ENCODE results near the gene HSD17B4.
"Not testable (repeated sequence)": the region's sequence is repeated elsewhere in the genome, so short reads cannot be mapped to it uniquely, and the experiment has no call there.

The HSD17B4 gene, protein sequence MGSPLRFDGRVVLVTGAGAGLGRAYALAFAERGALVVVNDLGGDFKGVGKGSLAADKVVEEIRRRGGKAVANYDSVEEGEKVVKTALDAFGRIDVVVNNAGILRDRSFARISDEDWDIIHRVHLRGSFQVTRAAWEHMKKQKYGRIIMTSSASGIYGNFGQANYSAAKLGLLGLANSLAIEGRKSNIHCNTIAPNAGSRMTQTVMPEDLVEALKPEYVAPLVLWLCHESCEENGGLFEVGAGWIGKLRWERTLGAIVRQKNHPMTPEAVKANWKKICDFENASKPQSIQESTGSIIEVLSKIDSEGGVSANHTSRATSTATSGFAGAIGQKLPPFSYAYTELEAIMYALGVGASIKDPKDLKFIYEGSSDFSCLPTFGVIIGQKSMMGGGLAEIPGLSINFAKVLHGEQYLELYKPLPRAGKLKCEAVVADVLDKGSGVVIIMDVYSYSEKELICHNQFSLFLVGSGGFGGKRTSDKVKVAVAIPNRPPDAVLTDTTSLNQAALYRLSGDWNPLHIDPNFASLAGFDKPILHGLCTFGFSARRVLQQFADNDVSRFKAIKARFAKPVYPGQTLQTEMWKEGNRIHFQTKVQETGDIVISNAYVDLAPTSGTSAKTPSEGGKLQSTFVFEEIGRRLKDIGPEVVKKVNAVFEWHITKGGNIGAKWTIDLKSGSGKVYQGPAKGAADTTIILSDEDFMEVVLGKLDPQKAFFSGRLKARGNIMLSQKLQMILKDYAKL

DNA sequence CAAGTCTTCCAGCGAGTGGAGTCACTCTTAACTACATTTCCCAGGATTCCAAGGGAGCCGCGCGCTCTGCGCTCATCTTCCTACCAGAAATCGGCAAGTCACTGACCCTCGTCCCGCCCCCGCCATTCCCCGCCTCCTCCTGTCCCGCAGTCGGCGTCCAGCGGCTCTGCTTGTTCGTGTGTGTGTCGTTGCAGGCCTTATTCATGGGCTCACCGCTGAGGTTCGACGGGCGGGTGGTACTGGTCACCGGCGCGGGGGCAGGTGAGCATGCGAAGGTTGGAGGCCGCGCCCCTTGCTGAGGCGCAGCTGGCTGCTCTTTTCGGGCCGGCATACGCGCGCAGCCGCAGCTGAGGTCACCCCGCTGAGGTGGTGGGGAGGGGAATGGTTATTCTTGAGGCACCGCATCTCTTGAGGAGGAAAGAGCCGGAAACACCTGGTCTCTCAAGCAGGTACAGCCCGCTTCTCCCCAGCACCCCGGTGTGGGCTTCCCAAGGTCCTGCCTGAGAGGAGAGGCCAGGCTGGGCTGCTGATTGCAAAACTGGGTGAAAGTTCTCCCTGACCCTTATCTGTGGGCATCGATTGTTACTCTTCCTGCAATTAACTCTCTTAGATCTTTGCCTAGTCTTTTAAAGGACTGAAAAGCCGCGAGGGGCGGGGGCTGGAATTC is at the start of gene HSD17B4:
Gene HSD17B4 (plus strand): TSS at position 125 of the 667 bp plus-strand sequence. CDS start 79 bp downstream, at position 204.
- peak; percentile 61 for DNase-seq (ENCODE audit: low read depth)

- DNase-seq (ENCODE audit: low read depth) = no peak
These were observed 49.7 kb upstream of the HSD17B4 start for GRCh38 chr5:119402555-119402954.

DNA sequence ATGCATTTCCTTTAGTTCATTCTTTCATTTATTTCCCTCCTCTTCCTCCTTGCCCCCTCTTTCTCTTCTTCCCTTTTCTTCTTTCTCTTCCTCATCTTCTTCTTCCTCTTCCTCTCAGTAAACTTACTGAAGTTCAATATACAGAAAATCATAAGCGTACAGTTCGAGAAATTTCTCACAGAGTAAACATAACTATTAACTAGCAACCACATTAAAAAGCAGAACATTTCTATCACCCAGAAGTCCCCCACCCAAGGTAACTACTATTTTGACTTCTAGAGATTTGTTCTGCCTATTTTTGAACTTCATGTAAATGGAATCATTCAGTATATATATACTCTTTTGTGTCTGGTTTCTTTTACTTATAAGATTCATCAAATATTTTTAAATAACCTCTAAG is 48.3 kb upstream of the HSD17B4 start:
- DNase-seq (ENCODE audit: low read depth) = no peak

- no peak for DNase-seq (ENCODE audit: low read depth)
These were observed 46.9 kb upstream of the HSD17B4 start for GRCh38 chr5:119405419-119405818.

DNA sequence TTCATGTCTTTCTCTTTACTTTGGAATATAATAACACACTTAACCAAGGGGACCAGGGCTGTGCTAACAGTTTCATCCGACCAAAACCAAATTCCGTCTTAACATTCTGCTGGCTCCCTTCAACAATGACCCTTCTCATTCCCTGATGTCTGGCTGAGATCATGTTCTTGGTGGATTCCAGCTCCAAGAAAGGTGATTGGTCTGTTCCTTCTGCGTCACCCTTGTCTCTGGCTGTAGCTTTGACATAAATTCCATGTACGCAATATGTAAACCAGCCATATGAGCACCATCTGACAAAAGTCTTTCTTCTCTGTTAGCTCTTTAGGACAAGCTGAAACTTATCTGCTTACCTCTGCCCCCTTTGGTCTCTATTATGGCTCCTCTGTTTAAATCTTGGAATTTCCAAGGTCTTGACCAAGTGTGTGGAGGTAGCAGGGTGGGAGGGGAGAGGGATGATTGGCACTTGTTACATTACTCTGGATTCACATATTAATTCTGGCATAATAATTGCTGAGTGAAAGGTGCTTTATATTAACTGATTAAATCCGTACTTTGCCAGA is 45.7 kb upstream of the HSD17B4 start:
- DNase-seq (ENCODE audit: low read depth) = no peak

GRCh38 chr5:119409235-119409815 is 43.0 kb upstream of the HSD17B4 start:
- DNase-seq (ENCODE audit: low read depth) = no peak

DNA sequence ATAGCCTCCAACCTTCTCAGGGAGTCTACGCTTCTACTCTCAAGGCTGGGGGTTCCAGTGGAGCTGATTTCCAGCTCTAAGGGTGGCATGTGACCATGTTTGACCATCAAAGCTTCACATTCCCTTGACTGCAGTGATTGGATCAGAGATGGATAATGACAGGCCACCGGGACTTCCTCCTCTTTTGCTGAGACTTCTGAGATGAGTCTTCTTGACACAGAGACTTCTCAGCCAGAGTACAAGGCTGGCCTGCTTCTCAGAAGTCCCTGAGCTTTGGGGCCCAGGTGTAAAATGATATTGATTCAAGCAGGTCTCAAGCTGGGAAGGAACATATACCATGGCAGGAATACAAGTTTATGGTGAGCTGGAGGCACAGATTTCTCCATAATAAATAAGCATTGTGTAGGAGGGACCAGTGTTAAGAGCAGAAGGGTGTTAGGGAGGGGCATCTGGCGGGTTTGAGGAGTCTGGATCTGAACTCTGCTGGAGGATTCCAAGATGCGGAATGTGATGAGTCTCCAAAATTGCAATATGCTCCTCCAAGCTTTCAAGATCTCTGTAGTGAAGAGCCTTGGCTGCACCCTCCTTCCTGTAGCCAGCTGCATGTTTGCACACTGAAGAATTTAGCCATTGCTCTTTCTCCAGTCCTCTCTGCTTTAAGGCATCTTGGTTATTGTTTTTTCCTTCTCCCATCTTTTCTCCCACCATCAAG is 41.7 kb upstream of the HSD17B4 start:
- no peak for DNase-seq (ENCODE audit: low read depth)

- DNase-seq (ENCODE audit: low read depth) = peak; percentile 56
These were observed 40.7 kb upstream of the HSD17B4 start for GRCh38 chr5:119411361-119412278.

DNA sequence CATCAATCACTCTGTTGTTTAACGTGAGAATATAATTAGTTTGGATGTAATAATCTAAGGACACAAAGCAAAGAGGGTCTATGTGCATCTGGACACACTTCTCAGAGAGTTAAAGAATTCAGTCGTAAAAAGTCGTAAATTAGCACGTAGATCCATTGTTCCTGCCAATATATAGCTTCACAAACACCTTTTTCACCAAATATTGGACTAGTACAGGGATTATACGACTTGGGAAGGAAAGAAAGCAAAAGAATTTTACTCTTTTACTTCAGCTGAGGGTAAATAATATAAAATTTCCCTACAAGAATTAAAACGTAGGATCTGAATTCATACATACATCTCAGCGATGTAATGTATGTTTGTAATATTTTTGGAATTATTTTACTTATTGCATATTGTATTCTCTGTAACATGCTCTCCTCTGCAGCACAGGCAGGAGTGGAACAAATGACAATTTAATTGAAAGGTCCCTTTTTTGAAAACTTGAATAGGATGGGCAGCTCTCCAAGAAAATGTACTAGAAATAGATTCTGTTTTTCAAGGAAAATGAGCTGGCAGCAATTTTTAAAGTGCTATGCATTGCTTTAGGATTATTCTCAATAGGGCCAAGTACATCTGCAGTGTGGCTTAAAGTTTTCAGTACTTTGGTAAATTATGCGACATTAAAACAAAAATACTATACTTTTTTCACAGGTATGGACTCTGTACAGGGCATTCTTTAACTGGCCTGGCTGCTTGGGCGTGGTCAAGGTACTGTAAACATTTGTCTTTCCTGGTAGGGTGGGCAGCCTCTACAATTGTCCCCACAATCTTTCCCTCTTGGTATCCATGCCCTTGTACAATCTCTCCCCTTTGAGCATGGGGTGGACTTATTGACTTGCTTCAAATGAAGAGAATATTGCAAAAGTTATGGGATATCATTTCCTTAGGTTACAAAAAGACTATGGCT is 39.7 kb upstream of the HSD17B4 start:
- DNase-seq (ENCODE audit: low read depth) = no peak

- not testable (repeated sequence) for DNase-seq (ENCODE audit: low read depth)
These were observed 38.1 kb upstream of the HSD17B4 start for GRCh38 chr5:119414124-119414734.

- DNase-seq (ENCODE audit: low read depth) = no peak
These were observed 34.2 kb upstream of the HSD17B4 start for GRCh38 chr5:119417891-119418605.

GRCh38 chr5:119418606-119419100 is 33.6 kb upstream of the HSD17B4 start:
- no peak for DNase-seq (ENCODE audit: low read depth)

- no peak for DNase-seq (ENCODE audit: low read depth)
These were observed 32.1 kb upstream of the HSD17B4 start for GRCh38 chr5:119420169-119420568.

GRCh38 chr5:119426057-119426456 is 26.2 kb upstream of the HSD17B4 start:
- DNase-seq (ENCODE audit: low read depth) = no peak

- no peak for DNase-seq (ENCODE audit: low read depth)
These were observed 25.2 kb upstream of the HSD17B4 start for GRCh38 chr5:119427060-119427459.

GRCh38 chr5:119427596-119427995 is 24.7 kb upstream of the HSD17B4 start:
- not testable (repeated sequence) for DNase-seq (ENCODE audit: low read depth)

DNA sequence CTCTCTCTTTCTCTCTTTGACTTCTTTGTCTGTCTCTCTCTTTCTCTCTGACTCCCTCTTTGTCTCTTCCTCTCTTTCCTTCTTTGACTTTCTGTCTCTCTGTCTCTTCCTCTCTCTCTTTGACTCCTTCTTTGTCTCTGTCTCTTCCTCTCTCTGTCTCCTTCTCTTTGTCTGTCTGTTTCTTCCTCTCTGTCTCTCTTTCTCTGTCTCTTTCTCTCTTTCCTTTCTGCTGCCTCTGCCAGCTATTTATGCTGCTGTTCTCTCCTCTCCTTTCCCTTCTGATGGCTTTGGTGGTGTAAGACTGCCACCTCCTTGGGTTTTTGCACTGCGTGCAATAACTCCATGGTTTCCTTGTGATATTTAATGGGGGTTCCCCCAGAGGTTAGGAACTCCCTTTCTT is 24.1 kb upstream of the HSD17B4 start:
- DNase-seq (ENCODE audit: low read depth) = not testable (repeated sequence)

DNA sequence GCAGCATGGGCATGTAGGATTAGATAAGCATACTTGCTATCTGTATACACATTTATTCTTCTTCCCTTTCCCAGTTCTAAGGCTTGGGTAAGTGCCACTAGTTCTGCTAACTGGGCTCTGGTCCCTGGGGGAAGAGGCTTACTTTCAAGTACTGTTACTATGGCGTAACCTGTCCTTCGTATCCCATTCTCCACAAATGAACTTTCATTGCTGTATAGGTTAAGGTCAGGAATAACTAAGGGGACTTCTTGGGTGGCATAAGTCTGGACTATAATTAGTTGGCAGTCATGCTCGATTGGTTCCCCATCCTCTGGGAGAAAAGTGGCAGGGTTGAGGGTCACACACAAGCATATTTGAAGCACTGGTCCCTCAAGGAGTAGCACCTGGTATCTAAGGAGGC is 23.7 kb upstream of the HSD17B4 start:
- not testable (repeated sequence) for DNase-seq (ENCODE audit: low read depth)
